ENCODE data around the gene TM9SF4.

Gene TM9SF4

DNA sequence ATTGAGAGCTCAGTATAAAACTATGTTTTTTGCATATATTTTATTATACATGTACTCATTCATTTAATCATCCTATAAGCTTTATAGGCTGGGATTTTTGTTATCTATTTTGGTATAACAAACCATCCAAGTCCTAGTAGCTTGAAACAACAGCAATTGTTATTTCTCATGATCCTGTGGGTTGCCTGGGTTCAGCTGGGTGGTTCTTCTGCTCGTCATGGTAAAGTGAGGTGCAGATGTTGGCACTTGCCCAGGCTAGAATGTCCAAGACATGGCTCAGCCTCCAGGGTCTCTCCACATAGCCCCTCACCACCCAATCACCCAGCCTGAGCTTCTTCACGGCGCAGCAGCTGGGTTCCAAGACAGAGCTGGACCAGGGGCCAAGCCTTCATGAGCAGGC is 20.8 kb upstream of the TM9SF4 start (continued):
- TF ChIP-seq, protein P1, sequence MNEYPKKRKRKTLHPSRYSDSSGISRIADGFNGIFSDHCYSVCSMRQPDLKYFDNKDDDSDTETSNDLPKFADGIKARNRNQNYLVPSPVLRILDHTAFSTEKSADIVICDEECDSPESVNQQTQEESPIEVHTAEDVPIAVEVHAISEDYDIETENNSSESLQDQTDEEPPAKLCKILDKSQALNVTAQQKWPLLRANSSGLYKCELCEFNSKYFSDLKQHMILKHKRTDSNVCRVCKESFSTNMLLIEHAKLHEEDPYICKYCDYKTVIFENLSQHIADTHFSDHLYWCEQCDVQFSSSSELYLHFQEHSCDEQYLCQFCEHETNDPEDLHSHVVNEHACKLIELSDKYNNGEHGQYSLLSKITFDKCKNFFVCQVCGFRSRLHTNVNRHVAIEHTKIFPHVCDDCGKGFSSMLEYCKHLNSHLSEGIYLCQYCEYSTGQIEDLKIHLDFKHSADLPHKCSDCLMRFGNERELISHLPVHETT (tag by site-specific recombination; IDR thresholded peaks at IDR 0.05), result no peak
- no peak for TF ChIP-seq KLF8 (tag by site-specific recombination; IDR thresholded peaks at IDR 0.05)
- TF ChIP-seq ZNF37A (tag by site-specific recombination; IDR thresholded peaks at IDR 0.05), result no peak

DNA sequence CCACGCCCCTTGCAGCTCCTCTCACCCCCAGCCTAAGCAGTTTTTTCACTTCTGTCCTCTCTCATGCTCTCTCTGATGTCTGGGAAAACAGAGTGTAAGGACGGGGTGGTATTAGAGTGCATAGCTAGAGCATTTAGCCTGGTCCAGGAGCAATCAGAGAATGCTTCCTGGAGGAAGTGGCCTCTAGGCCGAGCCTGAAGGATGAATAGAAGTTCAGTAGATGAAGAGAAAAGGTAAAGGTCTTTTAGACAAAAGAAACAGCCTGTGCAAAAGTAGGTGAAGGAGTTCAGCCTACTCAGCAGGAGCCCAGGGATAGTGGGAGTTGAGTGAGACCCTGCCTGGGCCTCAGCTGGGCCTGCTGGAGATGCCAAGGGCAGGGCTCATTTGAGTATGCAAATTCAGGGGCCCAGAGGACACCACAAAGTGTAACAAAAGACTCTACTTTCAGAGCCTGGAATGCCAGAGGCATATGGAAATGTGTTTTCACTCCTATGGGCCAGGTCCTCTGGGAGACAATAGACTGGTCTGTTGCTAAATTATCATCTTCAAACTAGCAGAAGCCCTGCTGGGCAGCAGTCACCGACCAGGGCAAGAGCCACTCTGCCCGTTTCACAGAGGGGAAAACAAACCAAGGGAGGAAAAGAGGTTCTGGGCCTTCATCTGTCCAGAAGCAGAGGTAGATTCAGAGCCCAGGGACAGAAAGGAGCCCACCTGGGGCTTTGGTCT is 19.7 kb upstream of the TM9SF4 start:
- H3K36me3 ChIP-seq (ENCODE audit: control insufficient read depth in 2 of 2, insufficient read depth in 1 of 2, low read length in 2 of 2), result no peaks in the 10 kb centered on the region
- POLR2A ChIA-PET, result no interaction called here
- no peak overlapping the region for H3K27ac ChIP-seq (ENCODE audit: extremely low read depth, low read depth, low read length)
- no peaks in the 10 kb centered on the region for H3K4me1 ChIP-seq (ENCODE audit: control insufficient read depth, insufficient read depth, low read length)
- CTCF ChIA-PET, result interaction anchor here (1.1 to 3.0 kb wide), 8 partner anchors 8 to 267 kb away, joined by 3 to 18 read pairs (median 7); partner anchors contain the start of gene PDRG1
- TF ChIP-seq ZSCAN30 (tag by site-specific recombination; IDR thresholded peaks at IDR 0.05), result no peak
- TF ChIP-seq ZIC2 (tag by site-specific recombination; IDR thresholded peaks at IDR 0.05), result 0 out of 2 replicates have a peak, but pooled peaks have one; percentile 20
- H3K4me3 ChIP-seq (ENCODE audit: low read depth, low read length), result no peak overlapping the region
- no peaks in the 10 kb centered on the region for H3K9me3 ChIP-seq (ENCODE audit: control insufficient read depth, insufficient read depth, low read depth, low read length)

DNA sequence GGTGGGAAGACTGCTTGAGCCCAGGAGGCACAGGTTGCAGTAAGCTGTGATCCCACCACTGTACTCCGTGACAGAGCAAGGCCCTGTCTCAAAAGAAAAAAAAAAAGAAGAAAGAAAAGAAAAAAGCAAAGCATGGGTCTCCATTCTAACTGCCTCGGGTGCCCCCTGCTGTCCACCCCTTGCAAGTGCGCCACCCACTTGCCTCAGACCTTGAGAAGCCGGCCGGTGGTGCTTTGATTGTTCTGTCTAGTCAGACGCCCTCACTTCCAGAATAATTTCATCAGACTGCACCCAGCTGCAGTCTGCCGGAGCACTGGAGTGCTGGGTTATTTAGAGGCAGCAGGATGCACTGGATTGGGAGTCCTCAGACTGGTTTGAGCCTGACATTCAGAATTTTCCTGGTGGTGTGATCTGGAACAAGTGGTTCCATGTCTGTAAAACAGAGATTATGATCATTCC is 17.6 kb upstream of the TM9SF4 start:
- Histone ChIP-seq H3K36me3 (ENCODE audit: control insufficient read depth in 2 of 2, insufficient read depth in 1 of 2, low read length in 2 of 2) (no peaks in the 10 kb centered on the region), H3K9me3 (ENCODE audit: control insufficient read depth, insufficient read depth, low read depth, low read length) (no peaks in the 10 kb centered on the region), H3K4me3 (ENCODE audit: low read depth, low read length) (no peak overlapping the region), H3K27ac (ENCODE audit: extremely low read depth, low read depth, low read length) (no peak overlapping the region), H3K4me1 (ENCODE audit: control insufficient read depth, insufficient read depth, low read length) (no peaks in the 10 kb centered on the region)
- TF ChIP-seq, protein P2, sequence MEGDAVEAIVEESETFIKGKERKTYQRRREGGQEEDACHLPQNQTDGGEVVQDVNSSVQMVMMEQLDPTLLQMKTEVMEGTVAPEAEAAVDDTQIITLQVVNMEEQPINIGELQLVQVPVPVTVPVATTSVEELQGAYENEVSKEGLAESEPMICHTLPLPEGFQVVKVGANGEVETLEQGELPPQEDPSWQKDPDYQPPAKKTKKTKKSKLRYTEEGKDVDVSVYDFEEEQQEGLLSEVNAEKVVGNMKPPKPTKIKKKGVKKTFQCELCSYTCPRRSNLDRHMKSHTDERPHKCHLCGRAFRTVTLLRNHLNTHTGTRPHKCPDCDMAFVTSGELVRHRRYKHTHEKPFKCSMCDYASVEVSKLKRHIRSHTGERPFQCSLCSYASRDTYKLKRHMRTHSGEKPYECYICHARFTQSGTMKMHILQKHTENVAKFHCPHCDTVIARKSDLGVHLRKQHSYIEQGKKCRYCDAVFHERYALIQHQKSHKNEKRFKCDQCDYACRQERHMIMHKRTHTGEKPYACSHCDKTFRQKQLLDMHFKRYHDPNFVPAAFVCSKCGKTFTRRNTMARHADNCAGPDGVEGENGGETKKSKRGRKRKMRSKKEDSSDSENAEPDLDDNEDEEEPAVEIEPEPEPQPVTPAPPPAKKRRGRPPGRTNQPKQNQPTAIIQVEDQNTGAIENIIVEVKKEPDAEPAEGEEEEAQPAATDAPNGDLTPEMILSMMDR (tag by site-specific recombination; IDR thresholded peaks at IDR 0.05), result peak; percentile 89
- TF ChIP-seq ZFHX2 (tag by site-specific recombination; conservative IDR thresholded peaks at IDR 0.05) (peak; percentile 82), ZBTB17 (tag by site-specific recombination; IDR thresholded peaks at IDR 0.05) (peak; percentile 56), ZBTB48 (tag by site-specific recombination; IDR thresholded peaks at IDR 0.05) (peak; percentile 54; the same call in 1 of the 2 replicates), ZNF335 (tag by site-specific recombination; conservative IDR thresholded peaks at IDR 0.05) (peak; percentile 66), ZNF561 (tag by site-specific recombination; IDR thresholded peaks at IDR 0.05; ENCODE audit: borderline replicate concordance) (no peak), EGR2 (tag by site-specific recombination; IDR thresholded peaks at IDR 0.05; ENCODE audit: low read depth) (peak; percentile 64), ZNF157 (tag by site-specific recombination; IDR thresholded peaks at IDR 0.05) (no peak), ZNF785 (tag by site-specific recombination; IDR thresholded peaks at IDR 0.05) (no peak), ZNF654 (tag by site-specific recombination; IDR thresholded peaks at IDR 0.05; ENCODE audit: low read depth) (peak; percentile 91), ZNF560 (tag by site-specific recombination; IDR thresholded peaks at IDR 0.05; ENCODE audit: borderline replicate concordance) (no peak), ZBTB1 (tag by site-specific recombination; IDR thresholded peaks at IDR 0.05) (no peak), ZNF366 (tag by site-specific recombination; conservative IDR thresholded peaks at IDR 0.05) (0 out of 2 replicates have a peak, but pooled peaks have one; percentile 25)
- TF ChIP-seq, protein P3, sequence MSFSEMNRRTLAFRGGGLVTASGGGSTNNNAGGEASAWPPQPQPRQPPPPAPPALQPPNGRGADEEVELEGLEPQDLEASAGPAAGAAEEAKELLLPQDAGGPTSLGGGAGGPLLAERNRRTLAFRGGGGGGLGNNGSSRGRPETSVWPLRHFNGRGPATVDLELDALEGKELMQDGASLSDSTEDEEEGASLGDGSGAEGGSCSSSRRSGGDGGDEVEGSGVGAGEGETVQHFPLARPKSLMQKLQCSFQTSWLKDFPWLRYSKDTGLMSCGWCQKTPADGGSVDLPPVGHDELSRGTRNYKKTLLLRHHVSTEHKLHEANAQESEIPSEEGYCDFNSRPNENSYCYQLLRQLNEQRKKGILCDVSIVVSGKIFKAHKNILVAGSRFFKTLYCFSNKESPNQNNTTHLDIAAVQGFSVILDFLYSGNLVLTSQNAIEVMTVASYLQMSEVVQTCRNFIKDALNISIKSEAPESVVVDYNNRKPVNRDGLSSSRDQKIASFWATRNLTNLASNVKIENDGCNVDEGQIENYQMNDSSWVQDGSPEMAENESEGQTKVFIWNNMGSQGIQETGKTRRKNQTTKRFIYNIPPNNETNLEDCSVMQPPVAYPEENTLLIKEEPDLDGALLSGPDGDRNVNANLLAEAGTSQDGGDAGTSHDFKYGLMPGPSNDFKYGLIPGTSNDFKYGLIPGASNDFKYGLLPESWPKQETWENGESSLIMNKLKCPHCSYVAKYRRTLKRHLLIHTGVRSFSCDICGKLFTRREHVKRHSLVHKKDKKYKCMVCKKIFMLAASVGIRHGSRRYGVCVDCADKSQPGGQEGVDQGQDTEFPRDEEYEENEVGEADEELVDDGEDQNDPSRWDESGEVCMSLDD (tag by site-specific recombination; IDR thresholded peaks at IDR 0.05), result no peak
- TF ChIP-seq, protein P4, sequence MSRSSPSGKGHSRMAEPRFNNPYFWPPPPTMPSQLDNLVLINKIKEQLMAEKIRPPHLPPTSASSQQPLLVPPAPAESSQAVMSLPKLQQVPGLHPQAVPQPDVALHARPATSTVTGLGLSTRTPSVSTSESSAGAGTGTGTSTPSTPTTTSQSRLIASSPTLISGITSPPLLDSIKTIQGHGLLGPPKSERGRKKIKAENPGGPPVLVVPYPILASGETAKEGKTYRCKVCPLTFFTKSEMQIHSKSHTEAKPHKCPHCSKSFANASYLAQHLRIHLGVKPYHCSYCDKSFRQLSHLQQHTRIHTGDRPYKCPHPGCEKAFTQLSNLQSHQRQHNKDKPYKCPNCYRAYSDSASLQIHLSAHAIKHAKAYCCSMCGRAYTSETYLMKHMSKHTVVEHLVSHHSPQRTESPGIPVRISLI (tag by site-specific recombination; IDR thresholded peaks at IDR 0.05), result peak; percentile 97
- POLR2A ChIA-PET, result interaction anchor here (0.6 to 0.7 kb wide), 2 partner anchors 263 to 386 kb away, joined by 3 read pairs; no protein-coding TSS in a partner anchor
- CTCF ChIA-PET, result interaction anchor here (0.6 to 3.0 kb wide), 36 partner anchors 8 to 1202 kb away, joined by 3 to 24 read pairs (median 5); partner anchors contain the start of genes PDRG1 and TM9SF4
